K562 (cell line): ENCODE measurements around the gene BMP6. TPM values are rescaled to one million over a fixed set of nuclear protein-coding genes. Genes with fewer than 3 reads are reported as not detected.

ENCODE experiments used
- ATAC-seq: fragments of 200-7000 bp; cut with Tn5 transposase; 3 replicates; pipeline ENCODE4 v1.9.1; 2020; ENCODE audit warnings: moderate library complexity
- BruUV-seq: library from RNA; stranded (reverse); fragments of 400-500 nt; replicated peaks from 2 replicates; lab custom pipeline; 2021; lab: Mats Ljungman, UMichigan
- CTCF ChIA-PET: fragments of 300-600 bp; formaldehyde crosslinking; extraction: SDS; loops from one replicate; lab custom pipeline; 2021; ENCODE audit warnings: low intra/inter-chr PET ratio; lab: Yijun Ruan, JAX
- POLR2A ChIA-PET: fragments of 300-600, 350-650 bp; sonication (Branson Sonifier 250); formaldehyde crosslinking; extraction: SDS; loops from one replicate; lab custom pipeline; 2021; ENCODE audit warnings: antibody characterized with exemption, inconsistent platforms; lab: Yijun Ruan, JAX
- DNase-seq, 4 experiments: peaks; one replicate each; pipeline versions ENCODE4 v3.0.0 to v3.0.0-alpha.2; 2011 to 2018; ENCODE audit warnings: low spot score in 3 of 4, mixed read lengths in 3 of 4; ENCODE audit errors: extremely low read depth in 1 of 4
- FAIRE-seq: peaks from 2 replicates; lab custom pipeline; 2011; peaks lifted over from hg19 to GRCh38; lab: Jason Lieb, UNC
- H2AFZ ChIP-seq: 2 replicates; pipeline ENCODE4 v1.6.0; 2011; ENCODE audit warnings: low read depth, low read length, control low read depth, inconsistent platforms
- H3K27ac ChIP-seq: fragments of 200-600 bp; 3 replicates; pipeline ENCODE4 v1.8.0; 2011; ENCODE audit warnings: low read depth, mild to moderate bottlenecking, control low read depth, inconsistent platforms, low read length, moderate library complexity, mixed read lengths; ENCODE audit errors: extremely low read depth
- H3K27me3 ChIP-seq, 2 experiments: fragments of 300-600 bp in 1 of 2; 2 replicates in 1 of 2; 3 replicates in 1 of 2; pipeline versions ENCODE4 v1.6.0 to v1.8.0; 2011; ENCODE audit warnings: inconsistent platforms in 2 of 2, low read length in 2 of 2, mild to moderate bottlenecking in 1 of 2, mixed read lengths in 1 of 2, moderate library complexity in 1 of 2; ENCODE audit not compliant: control insufficient read depth in 2 of 2, insufficient read depth in 2 of 2
- H3K36me3 ChIP-seq: fragments of 300-600 bp; 3 replicates; pipeline ENCODE4 v1.8.0; 2011; ENCODE audit warnings: mild to moderate bottlenecking, low read length, inconsistent platforms; ENCODE audit not compliant: control insufficient read depth, insufficient read depth
- H3K4me1 ChIP-seq, 2 experiments: fragments of 200-600 bp in 1 of 2; replicated peaks in 1 of 2; 2 replicates in 1 of 2; 3 replicates in 1 of 2; pipeline versions ENCODE4 v1.5.1 to v1.8.0; 2011; ENCODE audit warnings: inconsistent platforms in 2 of 2, low read length in 2 of 2, mild to moderate bottlenecking in 1 of 2, mixed read lengths in 1 of 2, moderate library complexity in 1 of 2; ENCODE audit not compliant: control insufficient read depth in 2 of 2, insufficient read depth in 2 of 2
- H3K4me2 ChIP-seq: 2 replicates; pipeline ENCODE4 v1.6.1; 2011; ENCODE audit warnings: low read length, control low read depth, inconsistent platforms, mixed read lengths; ENCODE audit not compliant: insufficient read depth
- H3K4me3 ChIP-seq: fragments of 200-600 bp; sonication (generic), shearing (Covaris generic); 2 replicates; pipeline ENCODE4 v1.5.1; 2016; ENCODE audit warnings: control low read depth, inconsistent platforms
- H3K79me2 ChIP-seq: fragments of 200-600 bp; 3 replicates; pipeline ENCODE4 v1.8.0; 2011; ENCODE audit warnings: low read length, inconsistent platforms; ENCODE audit not compliant: control insufficient read depth, insufficient read depth
- H3K9ac ChIP-seq, 2 experiments: 2 replicates each; pipeline versions ENCODE4 v1.6.0 to v1.6.1; 2011; ENCODE audit warnings: low read depth in 2 of 2, low read length in 2 of 2, control low read depth in 1 of 2, inconsistent platforms in 1 of 2, mild to moderate bottlenecking in 1 of 2, mixed read lengths in 1 of 2; ENCODE audit not compliant: insufficient read depth in 1 of 2
- H3K9me1 ChIP-seq: one replicate; pipeline ENCODE4 v1.6.0; 2011; ENCODE audit warnings: inconsistent platforms, mild to moderate bottlenecking, low read length, moderate library complexity; ENCODE audit not compliant: control insufficient read depth, insufficient read depth
- H3K9me3 ChIP-seq: replicated peaks from 2 replicates; pipeline ENCODE4 v1.5.1; 2011; ENCODE audit warnings: low read depth, low read length, inconsistent platforms; ENCODE audit not compliant: control insufficient read depth, insufficient read depth
- H4K20me1 ChIP-seq: replicated peaks from 2 replicates; pipeline ENCODE4 v1.6.1; 2011; ENCODE audit warnings: low read length, inconsistent platforms, mixed read lengths; ENCODE audit not compliant: control insufficient read depth, insufficient read depth
- AFF1 ChIP-seq, 2 experiments: fragments of 450-650 bp; IDR thresholded peaks; 2 replicates each; pipeline ENCODE4 v1.6.1; 2018; ENCODE audit warnings: mild to moderate bottlenecking in 2 of 2, low read depth in 1 of 2; ENCODE audit not compliant: partially characterized antibody in 2 of 2
- BHLHE40 ChIP-seq: IDR thresholded peaks from 2 replicates; pipeline ENCODE4 v1.6.1; 2011; ENCODE audit warnings: low read length, improper control_type of control experiment
- CBX1 ChIP-seq: sonication (generic); IDR thresholded peaks from 2 replicates; pipeline ENCODE4 v1.6.1; 2016; ENCODE audit warnings: antibody characterized with exemption, low read depth, mild to moderate bottlenecking
- FOXA3 ChIP-seq, 2 experiments: fragments of 450-650 bp in 1 of 2; sonication (generic) in 1 of 2; formaldehyde crosslinking; IDR thresholded peaks in 1 of 2; conservative IDR thresholded peaks in 1 of 2; 2 replicates each; pipeline versions ENCODE4 v1.4.0 to v1.8.0; 2020 to 2022; ENCODE audit warnings: mild to moderate bottlenecking in 2 of 2, missing genetic modification reagents in 1 of 2
- GTF2B ChIP-seq: IDR thresholded peaks from 2 replicates; pipeline ENCODE4 v1.6.1; 2011; ENCODE audit not compliant: insufficient read length; ENCODE audit errors: extremely low read depth
- HCFC1 ChIP-seq: IDR thresholded peaks from 2 replicates; pipeline ENCODE4 v1.6.1; 2012; ENCODE audit warnings: low read depth, low read length, improper control_type of control experiment
- IRF2 ChIP-seq: sonication (generic); formaldehyde crosslinking; IDR thresholded peaks from 2 replicates; pipeline ENCODE4 v1.8.1; 2022; ENCODE audit warnings: mild to moderate bottlenecking, missing genetic modification reagents
- NFIC ChIP-seq: fragments of 450-650 bp; IDR thresholded peaks from 2 replicates; pipeline ENCODE4 v1.6.1; 2017; ENCODE audit warnings: mild to moderate bottlenecking, inconsistent platforms
- SAP30 ChIP-seq: fragments of 200-600 bp; sonication (generic); IDR thresholded peaks from 2 replicates; pipeline ENCODE4 v1.6.1; 2012; ENCODE audit warnings: borderline replicate concordance, low read depth, mild to moderate bottlenecking, moderate library complexity, low read length, control low read depth, inconsistent platforms; ENCODE audit not compliant: insufficient read depth, poor library complexity, severe bottlenecking
- ZNF263 ChIP-seq: sonication (generic); formaldehyde crosslinking; IDR thresholded peaks from 2 replicates; pipeline ENCODE4 v1.8.0; 2022; ENCODE audit warnings: mild to moderate bottlenecking, missing genetic modification reagents, borderline replicate concordance
- ZNF274 ChIP-seq: IDR thresholded peaks from 2 replicates; pipeline ENCODE4 v1.6.1; 2011; ENCODE audit warnings: low read depth, mild to moderate bottlenecking, low read length, moderate library complexity, borderline replicate concordance
- ZNF668 ChIP-seq: fragments of 250-450 bp; sonication (Bioruptor Pico); IDR thresholded peaks from 2 replicates; pipeline ENCODE4 v1.8.0; 2022; ENCODE audit warnings: mild to moderate bottlenecking, inconsistent platforms
- WGBS: fragments of 100-300 bp; shearing (Covaris generic); methylation state at CpG from one replicate; pipeline ENCODE4 v1.1.6; 2016; ENCODE audit warnings: low coverage, mixed read lengths; ENCODE audit not compliant: insufficient coverage; ENCODE audit errors: missing lambda C conversion rate; 5-methylcytosine and 5-hydroxymethylcytosine counted together
- in situ Hi-C: fragments of 300-500 bp; cut with MboI; formaldehyde crosslinking; loops from 4 replicates; pipeline ENCODE4 v1.15.0; 2018; ENCODE audit warnings: inconsistent platforms, mixed read lengths
- intact Hi-C: fragments of 100-400 bp; cut with micrococcal nuclease; formaldehyde crosslinking; loops from 2 replicates; pipeline ENCODE4 v1.14.2; 2022
- polyA plus RNA-seq, 8 experiments: library from polyadenylated mRNA; depleted of rRNA in 4 of 8; stranded (reverse) in 5 of 8; unstranded in 3 of 8; fragments of >200 nt; fragmentation: Nextera tagmentation in 2 of 8; fragmentation: Illumina TruSeq in 1 of 8; extraction: Ambion mirVana in 2 of 8; extraction: Trizol in 1 of 8; gene quantifications; 2 replicates each; pipeline versions ENCODE4 v1.2.1 to v1.2.3, GENCODE V29; 2011 to 2014; ENCODE audit warnings: inconsistent platforms in 1 of 8, missing spikeins in 1 of 8
- total RNA-seq, 7 experiments: library from RNA; depleted of rRNA in 6 of 7; stranded (reverse); fragments of >200 nt in 6 of 7; fragmentation: Illumina TruSeq in 2 of 7; extraction: Trizol in 2 of 7; gene quantifications; 2 replicates each; pipeline versions ENCODE4 v1.2.1 to v1.2.3, GENCODE V29; 2011 to 2021; ENCODE audit warnings: low replicate concordance in 1 of 7

The BMP6 gene
- total and polyA plus RNA-seq, 9 of the 15 experiments (the other 6 are each of a cell fraction or from before 2014, with no cell fraction given): 0.01 to 0.13 (median 0.06) TPM; not detected in 3

GRCh38 chr6:7786214-7786661, 60.3 kb downstream of the BMP6 start:
- no TSS peak for BruUV-seq

DNA sequence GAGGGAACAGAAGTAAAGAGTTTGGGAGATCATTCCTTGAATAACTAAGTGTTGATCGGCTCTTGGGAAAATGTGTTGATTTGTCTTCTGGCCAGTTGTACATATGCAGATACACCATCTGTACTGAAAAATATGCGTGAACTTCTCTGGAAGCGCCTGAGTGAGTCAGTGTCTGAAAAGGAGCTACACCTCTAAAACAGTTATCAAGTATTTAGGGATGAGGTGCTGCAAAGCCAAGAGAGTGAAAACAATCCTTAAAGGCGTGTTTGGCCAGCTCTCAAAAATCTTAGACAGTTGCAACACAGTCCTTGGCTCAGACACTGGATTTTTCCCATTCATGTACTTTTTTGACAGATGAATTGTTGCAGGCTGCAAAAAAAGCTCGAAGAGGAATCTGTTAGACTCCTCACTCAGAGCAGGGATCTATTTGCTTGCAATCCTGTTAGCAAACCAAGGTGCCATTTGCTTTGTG, 61.3 kb downstream of the BMP6 start:
- H3K36me3 ChIP-seq: no peaks in the 10 kb centered on the region
- CTCF ChIA-PET: no interaction called here
- H3K9me3 ChIP-seq: no peaks in the 10 kb centered on the region
- in situ Hi-C loops (no loop called here), intact Hi-C loops (no loop called here)
- WGBS: under 1% methylated on average over 5 of the region's 5 CpGs
- H3K27ac ChIP-seq: no peak overlapping the region
- no peaks in the 10 kb centered on the region for H3K79me2 ChIP-seq
- no peaks in the 10 kb centered on the region for H4K20me1 ChIP-seq
- H3K27me3 ChIP-seq: peaks cover 12 to 30% of the 10 kb centered on the region in 2 experiments
- FAIRE-seq: no peak
- POLR2A ChIA-PET: interaction anchor here (1.1 kb wide), 1 partner anchor 241 kb away, joined by 3 read pairs; no protein-coding TSS in a partner anchor
- BruUV-seq: no TSS peak
- H3K4me1 ChIP-seq: no peaks in the 10 kb centered on the region
- no peak overlapping the region for H3K9ac ChIP-seq
- DNase-seq: no peak
- ATAC-seq: no peak
- H2AFZ ChIP-seq: no peak overlapping the region
- H3K9me1 ChIP-seq: no peaks in the 10 kb centered on the region
- no peak overlapping the region for H3K4me3 ChIP-seq
- H3K4me2 ChIP-seq: no peak overlapping the region
- no peak for TF ChIP-seq FOXA3 (CRISPR knock-in tag; conservative IDR thresholded peaks at IDR 0.05 in 1 of 2, IDR thresholded peaks at IDR 0.05 in 1 of 2)
- TF ChIP-seq SAP30: no peak
- TF ChIP-seq CBX1: no peak
- no peak for TF ChIP-seq BHLHE40
- TF ChIP-seq NFIC: no peak
- TF ChIP-seq GTF2B: no peak
- no peak for TF ChIP-seq ZNF668
- no peak for TF ChIP-seq ZNF263
- TF ChIP-seq AFF1 (IDR thresholded peaks at IDR 0.05; ENCODE audit: low read depth in 1 of 2, partially characterized antibody in 2 of 2): no peak

More at GRCh38 chr6:7786214-7786661, 60.3 kb downstream of the BMP6 start:
- POLR2A ChIA-PET: interaction anchor here (0.6 to 0.8 kb wide), 2 partner anchors 9 to 41 kb away, joined by 3 to 4 read pairs; no protein-coding TSS in a partner anchor
- Histone ChIP-seq H3K27ac (no peak overlapping the region), H3K79me2 (no peaks in the 10 kb centered on the region), H4K20me1 (no peaks in the 10 kb centered on the region), H3K4me1 (no peaks in the 10 kb centered on the region), H2AFZ (no peak overlapping the region), H3K9ac (no peak overlapping the region), H3K9me1 (no peaks in the 10 kb centered on the region), H3K36me3 (no peaks in the 10 kb centered on the region), H3K4me2 (no peak overlapping the region), H3K27me3 (peaks cover 18 to 34% of the 10 kb centered on the region in 2 experiments), H3K9me3 (no peaks in the 10 kb centered on the region), H3K4me3 (no peak overlapping the region)
- CTCF ChIA-PET: no interaction called here
- intact Hi-C loops: no loop called here
- WGBS: 0% methylated on average over 3 of the region's 3 CpGs
- FAIRE-seq: no peak
- in situ Hi-C loops: no loop called here
- DNase-seq: no peak
- ATAC-seq: no peak
- TF ChIP-seq IRF2 (CRISPR knock-in tag) (no peak), ZNF274 (no peak), HCFC1 (no peak)
- TF ChIP-seq, all 486 proteins: peak for 0
